Ishikawa (cell line): ENCODE measurements around the gene TTC23L.

Experiments
- EP300 ChIP-seq: IDR thresholded peaks from 2 replicates; pipeline ENCODE4 v1.6.1; 2012; ENCODE audit warnings: borderline replicate concordance
- RAD21 ChIP-seq: IDR thresholded peaks from 2 replicates; pipeline ENCODE4 v1.6.1; 2012; ENCODE audit warnings: low read depth
- TAF1 ChIP-seq: IDR thresholded peaks from 2 replicates; pipeline ENCODE4 v1.6.1; 2012; ENCODE audit warnings: low read depth, mild to moderate bottlenecking
- TCF12 ChIP-seq: IDR thresholded peaks from 2 replicates; pipeline ENCODE4 v1.6.1; 2012; ENCODE audit warnings: low read depth
- TEAD4 ChIP-seq: IDR thresholded peaks from 2 replicates; pipeline ENCODE4 v1.6.1; 2012
- ZBTB7A ChIP-seq: IDR thresholded peaks from 2 replicates; pipeline ENCODE4 v1.6.1; 2012; ENCODE audit warnings: low read depth
- TF ChIP-seq, protein P1 (sequence below): IDR thresholded peaks from 2 replicates; pipeline ENCODE4 v1.6.1; 2012
- TF ChIP-seq, protein P2 (sequence below): IDR thresholded peaks from 2 replicates; pipeline ENCODE4 v1.6.1; 2012
- TF ChIP-seq, protein P3 (sequence below): IDR thresholded peaks from 2 replicates; pipeline ENCODE4 v1.6.1; 2012; ENCODE audit warnings: low read depth, mild to moderate bottlenecking

DNA sequence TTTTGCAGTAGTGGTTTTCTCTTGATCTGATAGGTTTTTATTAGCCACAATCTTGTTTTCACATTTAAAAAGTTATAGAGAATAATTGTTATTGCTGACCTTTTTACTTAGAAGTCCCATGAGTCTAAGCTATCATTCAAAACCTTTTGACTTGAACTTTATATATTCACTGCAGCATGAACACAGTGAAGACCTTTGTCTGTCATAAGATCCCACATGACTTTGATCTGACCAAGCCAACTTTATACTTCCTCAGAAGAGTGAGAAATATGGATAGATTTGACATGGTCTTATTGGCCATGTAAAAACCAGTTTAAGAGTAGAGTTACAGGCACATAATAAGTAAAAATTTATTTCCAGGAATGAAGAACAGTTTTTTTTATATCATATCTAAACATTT is 42.3 kb downstream of the TTC23L start:
- TF ChIP-seq RAD21, result no peak
- TF ChIP-seq TCF12, result no peak
- TF ChIP-seq EP300, result no peak
- TF ChIP-seq, protein P1, sequence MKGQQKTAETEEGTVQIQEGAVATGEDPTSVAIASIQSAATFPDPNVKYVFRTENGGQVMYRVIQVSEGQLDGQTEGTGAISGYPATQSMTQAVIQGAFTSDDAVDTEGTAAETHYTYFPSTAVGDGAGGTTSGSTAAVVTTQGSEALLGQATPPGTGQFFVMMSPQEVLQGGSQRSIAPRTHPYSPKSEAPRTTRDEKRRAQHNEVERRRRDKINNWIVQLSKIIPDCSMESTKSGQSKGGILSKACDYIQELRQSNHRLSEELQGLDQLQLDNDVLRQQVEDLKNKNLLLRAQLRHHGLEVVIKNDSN, result no peak
- TF ChIP-seq, protein P2, sequence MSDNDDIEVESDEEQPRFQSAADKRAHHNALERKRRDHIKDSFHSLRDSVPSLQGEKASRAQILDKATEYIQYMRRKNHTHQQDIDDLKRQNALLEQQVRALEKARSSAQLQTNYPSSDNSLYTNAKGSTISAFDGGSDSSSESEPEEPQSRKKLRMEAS, result no peak
- no peak for TF ChIP-seq TAF1
- TF ChIP-seq, protein P3, sequence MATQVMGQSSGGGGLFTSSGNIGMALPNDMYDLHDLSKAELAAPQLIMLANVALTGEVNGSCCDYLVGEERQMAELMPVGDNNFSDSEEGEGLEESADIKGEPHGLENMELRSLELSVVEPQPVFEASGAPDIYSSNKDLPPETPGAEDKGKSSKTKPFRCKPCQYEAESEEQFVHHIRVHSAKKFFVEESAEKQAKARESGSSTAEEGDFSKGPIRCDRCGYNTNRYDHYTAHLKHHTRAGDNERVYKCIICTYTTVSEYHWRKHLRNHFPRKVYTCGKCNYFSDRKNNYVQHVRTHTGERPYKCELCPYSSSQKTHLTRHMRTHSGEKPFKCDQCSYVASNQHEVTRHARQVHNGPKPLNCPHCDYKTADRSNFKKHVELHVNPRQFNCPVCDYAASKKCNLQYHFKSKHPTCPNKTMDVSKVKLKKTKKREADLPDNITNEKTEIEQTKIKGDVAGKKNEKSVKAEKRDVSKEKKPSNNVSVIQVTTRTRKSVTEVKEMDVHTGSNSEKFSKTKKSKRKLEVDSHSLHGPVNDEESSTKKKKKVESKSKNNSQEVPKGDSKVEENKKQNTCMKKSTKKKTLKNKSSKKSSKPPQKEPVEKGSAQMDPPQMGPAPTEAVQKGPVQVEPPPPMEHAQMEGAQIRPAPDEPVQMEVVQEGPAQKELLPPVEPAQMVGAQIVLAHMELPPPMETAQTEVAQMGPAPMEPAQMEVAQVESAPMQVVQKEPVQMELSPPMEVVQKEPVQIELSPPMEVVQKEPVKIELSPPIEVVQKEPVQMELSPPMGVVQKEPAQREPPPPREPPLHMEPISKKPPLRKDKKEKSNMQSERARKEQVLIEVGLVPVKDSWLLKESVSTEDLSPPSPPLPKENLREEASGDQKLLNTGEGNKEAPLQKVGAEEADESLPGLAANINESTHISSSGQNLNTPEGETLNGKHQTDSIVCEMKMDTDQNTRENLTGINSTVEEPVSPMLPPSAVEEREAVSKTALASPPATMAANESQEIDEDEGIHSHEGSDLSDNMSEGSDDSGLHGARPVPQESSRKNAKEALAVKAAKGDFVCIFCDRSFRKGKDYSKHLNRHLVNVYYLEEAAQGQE, result no peak
- no peak for TF ChIP-seq TEAD4
- no peak for TF ChIP-seq ZBTB7A
